GM12878 (cell line): ENCODE measurements around the gene SLC66A1. TPM values are rescaled to one million over a fixed set of nuclear protein-coding genes. Genes with fewer than 3 reads are reported as not detected.

ENCODE experiments used
- ASH2L ChIP-seq: fragments of 300-600, 200-600 bp; sonication (generic); IDR thresholded peaks from 2 replicates; pipeline ENCODE4 v1.6.1; 2017; ENCODE audit warnings: low read depth, mild to moderate bottlenecking, borderline replicate concordance
- BACH1 ChIP-seq: fragments of 450-650 bp; IDR thresholded peaks from 2 replicates; pipeline ENCODE4 v1.6.1; 2017; ENCODE audit warnings: mild to moderate bottlenecking, borderline replicate concordance
- CEBPB ChIP-seq, 2 experiments: fragments of 150-350 bp in 1 of 2; IDR thresholded peaks; 2 replicates each; pipeline ENCODE4 v1.6.1; 2012 to 2014; ENCODE audit warnings: low read depth in 2 of 2, low read length in 2 of 2, borderline replicate concordance in 1 of 2, inconsistent platforms in 1 of 2
- ESRRA ChIP-seq: IDR thresholded peaks from 2 replicates; pipeline ENCODE4 v1.6.1; 2012; ENCODE audit warnings: mild to moderate bottlenecking, low read length, improper control_type of control experiment
- IKZF2 ChIP-seq, 2 experiments: fragments of 450-650 bp; IDR thresholded peaks; 2 replicates each; pipeline ENCODE4 v1.6.1; 2017; ENCODE audit warnings: mild to moderate bottlenecking in 2 of 2, moderate library complexity in 2 of 2
- RBBP5 ChIP-seq: fragments of 200-600 bp; sonication (generic); conservative IDR thresholded peaks from 2 replicates; pipeline ENCODE4 v1.6.1; 2016
- SMC3 ChIP-seq: IDR thresholded peaks from 2 replicates; pipeline ENCODE4 v1.6.1; 2011; ENCODE audit warnings: low read length, improper control_type of control experiment, borderline replicate concordance
- SP1 ChIP-seq: IDR thresholded peaks from one replicate; pipeline ENCODE4 v1.6.1; 2011; ENCODE audit warnings: low read depth, low read length
- SUPT20H ChIP-seq: IDR thresholded peaks from 2 replicates; pipeline ENCODE4 v1.6.1; 2011; ENCODE audit warnings: low read depth, mild to moderate bottlenecking, low read length, moderate library complexity, borderline replicate concordance; ENCODE audit not compliant: control insufficient read depth
- TBL1XR1 ChIP-seq: IDR thresholded peaks from 2 replicates; pipeline ENCODE4 v1.6.1; 2012; ENCODE audit warnings: low read depth, low read length, improper control_type of control experiment
- YY1 ChIP-seq: IDR thresholded peaks from 2 replicates; pipeline ENCODE4 v1.6.1; 2011; ENCODE audit warnings: low read depth, mild to moderate bottlenecking, low read length
- ZBED1 ChIP-seq: IDR thresholded peaks from 2 replicates; pipeline ENCODE4 v1.6.1; 2016; ENCODE audit warnings: borderline replicate concordance
- ZNF622 ChIP-seq: fragments of 450-650 bp; IDR thresholded peaks from 2 replicates; pipeline ENCODE4 v1.6.1; 2017; ENCODE audit warnings: mild to moderate bottlenecking, inconsistent platforms
- polyA plus RNA-seq, 11 experiments: library from polyadenylated mRNA; depleted of rRNA in 4 of 11; unstranded in 6 of 11; stranded (reverse) in 5 of 11; fragments of >200 nt; fragmentation: Nextera tagmentation in 4 of 11; fragmentation: Illumina TruSeq in 1 of 11; extraction: Ambion mirVana in 4 of 11; extraction: Trizol in 1 of 11; gene quantifications; 1 replicate in 1 of 11; 2 replicates in 10 of 11; pipeline versions ENCODE4 v1.2.1 to v1.2.3, GENCODE V29; 2011 to 2016; ENCODE audit warnings: inconsistent platforms in 2 of 11, missing spikeins in 2 of 11, low read depth in 1 of 11
- total RNA-seq, 4 experiments: library from RNA; depleted of rRNA in 3 of 4; stranded (reverse); fragments of >200 nt in 3 of 4; fragmentation: Illumina TruSeq in 1 of 4; extraction: Trizol in 1 of 4; gene quantifications; 2 replicates each; pipeline versions ENCODE4 v1.2.1 to v1.2.3, GENCODE V29; 2013 to 2021
- TF ChIP-seq, protein P1 (sequence below): fragments of 450-650 bp; IDR thresholded peaks from 2 replicates; pipeline ENCODE4 v1.6.1; 2018; ENCODE audit warnings: mild to moderate bottlenecking, low read depth, moderate library complexity; ENCODE audit not compliant: partially characterized antibody
- TF ChIP-seq, protein P2 (sequence below): IDR thresholded peaks from 2 replicates; pipeline ENCODE4 v1.6.1; 2011; ENCODE audit warnings: low read depth, low read length, improper control_type of control experiment, borderline replicate concordance
- TF ChIP-seq, protein P3 (sequence below): fragments of 450-650 bp; IDR thresholded peaks from 2 replicates; pipeline ENCODE4 v1.6.1; 2017; ENCODE audit warnings: mild to moderate bottlenecking, moderate library complexity
- TF ChIP-seq, protein P4 (sequence below): fragments of 450-650 bp; formaldehyde crosslinking; IDR thresholded peaks from 2 replicates; pipeline ENCODE4 v1.5.0; 2022; ENCODE audit warnings: mild to moderate bottlenecking, missing genetic modification characterization

The SLC66A1 gene
- total and polyA plus RNA-seq, 10 of the 15 experiments (the other 5 are each of a cell fraction or from before 2014, with no cell fraction given): 0.58 to 22.0 (median 10.2) TPM

DNA sequence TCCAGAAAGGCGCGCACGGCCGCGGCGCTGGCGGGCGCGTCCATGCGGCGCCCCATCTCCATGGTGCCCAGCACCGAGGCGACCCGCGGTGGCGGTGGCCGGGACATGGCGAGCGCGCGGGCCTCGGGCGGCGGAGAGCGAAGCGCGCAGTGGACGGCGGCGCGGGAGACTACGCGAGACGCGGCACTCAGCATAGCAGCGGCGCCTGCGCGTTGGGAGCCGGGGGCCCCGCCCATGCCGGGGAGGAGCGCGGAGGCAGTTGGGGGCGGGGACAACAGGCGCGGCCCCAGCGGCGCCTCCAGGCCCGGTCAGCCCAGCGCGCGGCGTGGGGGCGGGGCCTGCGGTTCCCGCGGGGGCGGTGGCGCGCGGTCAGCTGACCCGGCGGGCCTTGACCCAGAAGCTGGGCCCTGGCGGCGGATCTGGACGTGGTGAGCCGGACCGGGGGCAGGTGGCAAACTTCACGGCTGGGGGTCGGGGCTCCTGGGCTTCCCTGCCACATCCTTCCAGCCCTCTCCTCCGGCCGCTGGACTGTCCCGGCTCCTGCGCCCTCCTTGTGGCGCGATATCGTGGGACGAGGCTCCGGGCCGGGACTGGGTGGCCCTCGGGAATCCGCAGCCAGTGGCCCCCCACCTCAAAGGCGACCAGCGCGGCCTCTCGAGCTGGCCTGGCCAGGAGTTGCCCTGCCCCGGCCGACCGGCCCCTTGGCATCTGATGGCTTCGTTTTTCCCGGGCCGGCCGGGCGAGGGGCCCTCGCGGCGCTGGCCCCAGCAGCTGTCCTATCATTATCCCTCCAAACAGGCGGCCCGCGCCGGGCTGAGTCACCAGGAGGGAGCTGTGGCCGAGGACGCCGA lies at the start of gene SLC66A1, which contains the start of gene AKR7A2 (continued):
- TF ChIP-seq, protein P1, sequence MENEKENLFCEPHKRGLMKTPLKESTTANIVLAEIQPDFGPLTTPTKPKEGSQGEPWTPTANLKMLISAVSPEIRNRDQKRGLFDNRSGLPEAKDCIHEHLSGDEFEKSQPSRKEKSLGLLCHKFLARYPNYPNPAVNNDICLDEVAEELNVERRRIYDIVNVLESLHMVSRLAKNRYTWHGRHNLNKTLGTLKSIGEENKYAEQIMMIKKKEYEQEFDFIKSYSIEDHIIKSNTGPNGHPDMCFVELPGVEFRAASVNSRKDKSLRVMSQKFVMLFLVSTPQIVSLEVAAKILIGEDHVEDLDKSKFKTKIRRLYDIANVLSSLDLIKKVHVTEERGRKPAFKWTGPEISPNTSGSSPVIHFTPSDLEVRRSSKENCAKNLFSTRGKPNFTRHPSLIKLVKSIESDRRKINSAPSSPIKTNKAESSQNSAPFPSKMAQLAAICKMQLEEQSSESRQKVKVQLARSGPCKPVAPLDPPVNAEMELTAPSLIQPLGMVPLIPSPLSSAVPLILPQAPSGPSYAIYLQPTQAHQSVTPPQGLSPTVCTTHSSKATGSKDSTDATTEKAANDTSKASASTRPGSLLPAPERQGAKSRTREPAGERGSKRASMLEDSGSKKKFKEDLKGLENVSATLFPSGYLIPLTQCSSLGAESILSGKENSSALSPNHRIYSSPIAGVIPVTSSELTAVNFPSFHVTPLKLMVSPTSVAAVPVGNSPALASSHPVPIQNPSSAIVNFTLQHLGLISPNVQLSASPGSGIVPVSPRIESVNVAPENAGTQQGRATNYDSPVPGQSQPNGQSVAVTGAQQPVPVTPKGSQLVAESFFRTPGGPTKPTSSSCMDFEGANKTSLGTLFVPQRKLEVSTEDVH: no peak
- TF ChIP-seq, protein P2, sequence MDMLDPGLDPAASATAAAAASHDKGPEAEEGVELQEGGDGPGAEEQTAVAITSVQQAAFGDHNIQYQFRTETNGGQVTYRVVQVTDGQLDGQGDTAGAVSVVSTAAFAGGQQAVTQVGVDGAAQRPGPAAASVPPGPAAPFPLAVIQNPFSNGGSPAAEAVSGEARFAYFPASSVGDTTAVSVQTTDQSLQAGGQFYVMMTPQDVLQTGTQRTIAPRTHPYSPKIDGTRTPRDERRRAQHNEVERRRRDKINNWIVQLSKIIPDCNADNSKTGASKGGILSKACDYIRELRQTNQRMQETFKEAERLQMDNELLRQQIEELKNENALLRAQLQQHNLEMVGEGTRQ: peak; percentile 53
- no peak for TF ChIP-seq ZBED1
- TF ChIP-seq ZNF622: no peak
- peak; percentile 52 for TF ChIP-seq SP1
- TF ChIP-seq SMC3: no peak
- no peak for TF ChIP-seq ESRRA
- TF ChIP-seq TBL1XR1: no peak
- no peak for TF ChIP-seq SUPT20H
- TF ChIP-seq, protein P3, sequence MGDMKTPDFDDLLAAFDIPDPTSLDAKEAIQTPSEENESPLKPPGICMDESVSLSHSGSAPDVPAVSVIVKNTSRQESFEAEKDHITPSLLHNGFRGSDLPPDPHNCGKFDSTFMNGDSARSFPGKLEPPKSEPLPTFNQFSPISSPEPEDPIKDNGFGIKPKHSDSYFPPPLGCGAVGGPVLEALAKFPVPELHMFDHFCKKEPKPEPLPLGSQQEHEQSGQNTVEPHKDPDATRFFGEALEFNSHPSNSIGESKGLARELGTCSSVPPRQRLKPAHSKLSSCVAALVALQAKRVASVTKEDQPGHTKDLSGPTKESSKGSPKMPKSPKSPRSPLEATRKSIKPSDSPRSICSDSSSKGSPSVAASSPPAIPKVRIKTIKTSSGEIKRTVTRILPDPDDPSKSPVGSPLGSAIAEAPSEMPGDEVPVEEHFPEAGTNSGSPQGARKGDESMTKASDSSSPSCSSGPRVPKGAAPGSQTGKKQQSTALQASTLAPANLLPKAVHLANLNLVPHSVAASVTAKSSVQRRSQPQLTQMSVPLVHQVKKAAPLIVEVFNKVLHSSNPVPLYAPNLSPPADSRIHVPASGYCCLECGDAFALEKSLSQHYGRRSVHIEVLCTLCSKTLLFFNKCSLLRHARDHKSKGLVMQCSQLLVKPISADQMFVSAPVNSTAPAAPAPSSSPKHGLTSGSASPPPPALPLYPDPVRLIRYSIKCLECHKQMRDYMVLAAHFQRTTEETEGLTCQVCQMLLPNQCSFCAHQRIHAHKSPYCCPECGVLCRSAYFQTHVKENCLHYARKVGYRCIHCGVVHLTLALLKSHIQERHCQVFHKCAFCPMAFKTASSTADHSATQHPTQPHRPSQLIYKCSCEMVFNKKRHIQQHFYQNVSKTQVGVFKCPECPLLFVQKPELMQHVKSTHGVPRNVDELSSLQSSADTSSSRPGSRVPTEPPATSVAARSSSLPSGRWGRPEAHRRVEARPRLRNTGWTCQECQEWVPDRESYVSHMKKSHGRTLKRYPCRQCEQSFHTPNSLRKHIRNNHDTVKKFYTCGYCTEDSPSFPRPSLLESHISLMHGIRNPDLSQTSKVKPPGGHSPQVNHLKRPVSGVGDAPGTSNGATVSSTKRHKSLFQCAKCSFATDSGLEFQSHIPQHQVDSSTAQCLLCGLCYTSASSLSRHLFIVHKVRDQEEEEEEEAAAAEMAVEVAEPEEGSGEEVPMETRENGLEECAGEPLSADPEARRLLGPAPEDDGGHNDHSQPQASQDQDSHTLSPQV: no peak
- no peak; the same call in 1 of the 2 replicates for TF ChIP-seq YY1
- peak; percentile 68 for TF ChIP-seq BACH1
- no peak for TF ChIP-seq ASH2L
- TF ChIP-seq CEBPB (IDR thresholded peaks at IDR 0.05; ENCODE audit: borderline replicate concordance in 1 of 2, low read depth in 2 of 2, low read length in 2 of 2): no peak
- TF ChIP-seq, protein P4, sequence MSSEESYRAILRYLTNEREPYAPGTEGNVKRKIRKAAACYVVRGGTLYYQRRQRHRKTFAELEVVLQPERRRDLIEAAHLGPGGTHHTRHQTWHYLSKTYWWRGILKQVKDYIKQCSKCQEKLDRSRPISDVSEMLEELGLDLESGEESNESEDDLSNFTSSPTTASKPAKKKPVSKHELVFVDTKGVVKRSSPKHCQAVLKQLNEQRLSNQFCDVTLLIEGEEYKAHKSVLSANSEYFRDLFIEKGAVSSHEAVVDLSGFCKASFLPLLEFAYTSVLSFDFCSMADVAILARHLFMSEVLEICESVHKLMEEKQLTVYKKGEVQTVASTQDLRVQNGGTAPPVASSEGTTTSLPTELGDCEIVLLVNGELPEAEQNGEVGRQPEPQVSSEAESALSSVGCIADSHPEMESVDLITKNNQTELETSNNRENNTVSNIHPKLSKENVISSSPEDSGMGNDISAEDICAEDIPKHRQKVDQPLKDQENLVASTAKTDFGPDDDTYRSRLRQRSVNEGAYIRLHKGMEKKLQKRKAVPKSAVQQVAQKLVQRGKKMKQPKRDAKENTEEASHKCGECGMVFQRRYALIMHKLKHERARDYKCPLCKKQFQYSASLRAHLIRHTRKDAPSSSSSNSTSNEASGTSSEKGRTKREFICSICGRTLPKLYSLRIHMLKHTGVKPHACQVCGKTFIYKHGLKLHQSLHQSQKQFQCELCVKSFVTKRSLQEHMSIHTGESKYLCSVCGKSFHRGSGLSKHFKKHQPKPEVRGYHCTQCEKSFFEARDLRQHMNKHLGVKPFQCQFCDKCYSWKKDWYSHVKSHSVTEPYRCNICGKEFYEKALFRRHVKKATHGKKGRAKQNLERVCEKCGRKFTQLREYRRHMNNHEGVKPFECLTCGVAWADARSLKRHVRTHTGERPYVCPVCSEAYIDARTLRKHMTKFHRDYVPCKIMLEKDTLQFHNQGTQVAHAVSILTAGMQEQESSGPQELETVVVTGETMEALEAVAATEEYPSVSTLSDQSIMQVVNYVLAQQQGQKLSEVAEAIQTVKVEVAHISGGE (CRISPR knock-in tag): no peak
- TF ChIP-seq IKZF2 (IDR thresholded peaks at IDR 0.05): no peak
- no peak for TF ChIP-seq RBBP5
